Glutamatergic neuron (in vitro differentiated cells): ENCODE measurements around the gene KCNC4. TPM values are rescaled to one million over a fixed set of nuclear protein-coding genes. Genes with fewer than 3 reads are reported as not detected.
A peak's percentile ranks its signal among the peaks of the same experiment; 100 is the strongest.

Source experiments
- DNase-seq: peaks from one replicate; pipeline ENCODE4 v3.0.0; 2022
- H3K27ac Mint-ChIP-seq: one replicate; pipeline ENCODE4 v1.8.0; 2020; ENCODE audit warnings: mild to moderate bottlenecking, mixed read lengths, inconsistent platforms; ENCODE audit not compliant: unreplicated experiment
- H3K27me3 Mint-ChIP-seq: one replicate; pipeline ENCODE4 v1.8.0; 2020; ENCODE audit warnings: mild to moderate bottlenecking, moderate library complexity, mixed read lengths, inconsistent platforms; ENCODE audit not compliant: unreplicated experiment
- H3K36me3 Mint-ChIP-seq: one replicate; pipeline ENCODE4 v1.8.0; 2020; ENCODE audit warnings: mild to moderate bottlenecking, mixed read lengths, inconsistent platforms; ENCODE audit not compliant: unreplicated experiment
- H3K4me1 Mint-ChIP-seq: one replicate; pipeline ENCODE4 v1.8.0; 2020; ENCODE audit warnings: mild to moderate bottlenecking, low read depth, mixed read lengths, inconsistent platforms; ENCODE audit not compliant: unreplicated experiment
- H3K4me3 Mint-ChIP-seq: one replicate; pipeline ENCODE4 v1.8.0; 2020; ENCODE audit warnings: mild to moderate bottlenecking, mixed read lengths, inconsistent platforms; ENCODE audit not compliant: unreplicated experiment
- H3K9me3 Mint-ChIP-seq: one replicate; pipeline ENCODE4 v1.8.0; 2020; ENCODE audit warnings: mild to moderate bottlenecking, moderate library complexity, mixed read lengths, inconsistent platforms; ENCODE audit not compliant: unreplicated experiment
- CTCF ChIP-seq: fragments of 200-600 bp; sonication (generic); IDR thresholded peaks from one replicate; pipeline ENCODE4 v1.5.0; 2021; ENCODE audit not compliant: partially characterized antibody, unreplicated experiment
- long read RNA-seq: library from polyadenylated mRNA; unstranded; transcript quantifications from one replicate; pipeline ENCODE4 v2.0.0, GENCODE V29; 2020; ENCODE audit not compliant: unreplicated experiment
- total RNA-seq: library from RNA; stranded (reverse); fragmentation: NEBNext Ultra II Directional; extraction: Animal tissue kit (Norgen Biotek cat#: 25700); gene quantifications from one replicate; pipeline ENCODE4 v1.2.1, GENCODE V29; 2021; ENCODE audit not compliant: unreplicated experiment

Gene KCNC4
- total RNA-seq = 9.7 TPM
- long read RNA-seq = 0 reads

GRCh38 chr1:110209715-110210603 lies at the start of gene KCNC4:
KCNC4 (plus strand) TSS chr1:110210314; CDS start chr1:110211500, 1,186 bp downstream.
- Mint-ChIP-seq H3K4me3 (peak within 1 kb of the TSS; percentile 85), H3K9me3 (peaks cover 12% of the 10 kb centered on the region), H3K27me3 (peaks cover 19% of the 10 kb centered on the region), H3K27ac (peak within 1 kb of the TSS; percentile 85), H3K36me3 (no peaks in the 10 kb centered on the region), H3K4me1 (peaks cover 33% of the 10 kb centered on the region)
- peak; percentile 79 for DNase-seq
- TF ChIP-seq CTCF = no peak

GRCh38 chr1:110160538-110161100 lies 49.5 kb upstream of the KCNC4 start:
- no peak overlapping the region for H3K27ac Mint-ChIP-seq
- H3K27me3 Mint-ChIP-seq = peaks cover 4% of the 10 kb centered on the region
- no peak for TF ChIP-seq CTCF

GRCh38 chr1:110161165-110161564 lies 48.9 kb upstream of the KCNC4 start:
- TF ChIP-seq CTCF = no peak
- Mint-ChIP-seq H3K4me1 (peaks cover 29% of the 10 kb centered on the region), H3K4me3 (no peak overlapping the region), H3K9me3 (peaks cover 3% of the 10 kb centered on the region), H3K36me3 (peaks cover 7% of the 10 kb centered on the region), H3K27ac (no peak overlapping the region), H3K27me3 (peaks cover 4% of the 10 kb centered on the region)
- no peak for DNase-seq

More at GRCh38 chr1:110160538-110161100, 49.5 kb upstream of the KCNC4 start:
- no peak for DNase-seq
- Mint-ChIP-seq H3K9me3 (peaks cover 3% of the 10 kb centered on the region), H3K4me3 (no peak overlapping the region), H3K36me3 (peaks cover 7% of the 10 kb centered on the region), H3K4me1 (peaks cover 30% of the 10 kb centered on the region)

GRCh38 chr1:110161849-110162248 lies 48.3 kb upstream of the KCNC4 start:
- H3K4me3 Mint-ChIP-seq = no peak overlapping the region
- H3K27ac Mint-ChIP-seq = no peak overlapping the region
- peaks cover 4% of the 10 kb centered on the region for H3K27me3 Mint-ChIP-seq
- peaks cover 5% of the 10 kb centered on the region for H3K9me3 Mint-ChIP-seq
- peaks cover 27% of the 10 kb centered on the region for H3K4me1 Mint-ChIP-seq
- TF ChIP-seq CTCF = no peak
- DNase-seq = no peak
- H3K36me3 Mint-ChIP-seq = peaks cover 7% of the 10 kb centered on the region

GRCh38 chr1:110163591-110163990 lies 46.5 kb upstream of the KCNC4 start:
- no peak overlapping the region for H3K27ac Mint-ChIP-seq

More at GRCh38 chr1:110163591-110163990, 46.5 kb upstream of the KCNC4 start:
- Mint-ChIP-seq H3K9me3 (peaks cover 2% of the 10 kb centered on the region), H3K4me3 (no peak overlapping the region), H3K36me3 (peaks cover 4% of the 10 kb centered on the region), H3K27me3 (peaks cover 2% of the 10 kb centered on the region), H3K4me1 (peaks cover 27% of the 10 kb centered on the region)
- DNase-seq = no peak
- no peak for TF ChIP-seq CTCF
